Activated T-cell treated with anti-CD3 and anti-CD28 coated beads for 24 hours (primary cell): Measurements from ENCODE around the gene OAS3.
"Not testable (repeated sequence)": the region's sequence is repeated elsewhere in the genome, so short reads cannot be mapped to it uniquely, and the experiment has no call there.

Experiments
- DNase-seq: peaks from one replicate; pipeline ENCODE4 v3.0.0-alpha.2; 2020; ENCODE audit warnings: low read depth

Gene OAS3

GRCh38 chr12:112924986-112925385 is 13.3 kb upstream of the OAS3 start:
- no peak for DNase-seq

- not testable (repeated sequence) for DNase-seq
Measured at GRCh38 chr12:112926416-112927033, 11.7 kb upstream of the OAS3 start.

- no peak for DNase-seq
Measured at GRCh38 chr12:112927475-112927874, 10.8 kb upstream of the OAS3 start.

- DNase-seq: no peak
Measured at GRCh38 chr12:112927925-112928324, 10.3 kb upstream of the OAS3 start.

- no peak for DNase-seq
Measured at GRCh38 chr12:112928978-112929377, 9.3 kb upstream of the OAS3 start.

GRCh38 chr12:112929715-112930114 is 8.6 kb upstream of the OAS3 start:
- no peak for DNase-seq

GRCh38 chr12:112930350-112930749 is 7.9 kb upstream of the OAS3 start:
- no peak for DNase-seq

GRCh38 chr12:112932485-112933128 is 5.7 kb upstream of the OAS3 start:
- DNase-seq: no peak

GRCh38 chr12:112933129-112933505 is 5.2 kb upstream of the OAS3 start:
- no peak for DNase-seq

GRCh38 chr12:112936264-112936663 is 2.0 kb upstream of the OAS3 start:
- DNase-seq: no peak

GRCh38 chr12:112936927-112937326 is 1.3 kb upstream of the OAS3 start:
- DNase-seq: no peak

- DNase-seq: no peak
Measured at GRCh38 chr12:112938751-112939150, 477 bp downstream of the OAS3 start.

GRCh38 chr12:112939761-112940381 is 1.6 kb downstream of the OAS3 start:
- DNase-seq: no peak

GRCh38 chr12:112941528-112942335 is 3.5 kb downstream of the OAS3 start:
- no peak for DNase-seq

- no peak for DNase-seq
Measured at GRCh38 chr12:112942572-112942971, 4.3 kb downstream of the OAS3 start.

GRCh38 chr12:112944024-112944690 is 5.9 kb downstream of the OAS3 start:
- no peak for DNase-seq

- DNase-seq: no peak
Measured at GRCh38 chr12:112945515-112945914, 7.2 kb downstream of the OAS3 start.

- no peak for DNase-seq
Measured at GRCh38 chr12:112946236-112947000, 8.1 kb downstream of the OAS3 start.

GRCh38 chr12:112947314-112947713 is 9.0 kb downstream of the OAS3 start:
- DNase-seq: no peak

- DNase-seq: no peak
Measured at GRCh38 chr12:112947761-112948160, 9.5 kb downstream of the OAS3 start.

GRCh38 chr12:112948806-112949205 is 10.5 kb downstream of the OAS3 start:
- no peak for DNase-seq
